Limb (tissue), 2 donors: Measurements from ENCODE around the gene PGRMC1.
"Not testable (repeated sequence)": the region's sequence is repeated elsewhere in the genome, so short reads cannot be mapped to it uniquely, and the experiment has no call there.

Experiments
- DNase-seq, 2 donors: peaks; one replicate each; pipeline ENCODE4 v3.0.0-alpha.2; 2016; ENCODE audit errors: extremely low spot score in 2 of 2

Gene PGRMC1

GRCh38 chrX:119231936-119232445 is 4.1 kb upstream of the PGRMC1 start:
- no peak for DNase-seq

GRCh38 chrX:119235051-119235511 is 1.0 kb upstream of the PGRMC1 start:
- peak; percentile 38 to 45 for DNase-seq

GRCh38 chrX:119236623-119237561 is 807 bp downstream of the PGRMC1 start:
- DNase-seq, result peak in 1 of 2 donors; percentile 60

GRCh38 chrX:119237562-119237942 is 1.5 kb downstream of the PGRMC1 start:
- peak in 1 of 2 donors; percentile 32 for DNase-seq

- DNase-seq, result no peak
Measured at GRCh38 chrX:119238557-119238956, 2.5 kb downstream of the PGRMC1 start.

- no peak for DNase-seq
Measured at GRCh38 chrX:119240356-119240755, 4.3 kb downstream of the PGRMC1 start.

GRCh38 chrX:119247702-119248101 is 11.6 kb downstream of the PGRMC1 start:
- no peak for DNase-seq

GRCh38 chrX:119249891-119250290 is 13.8 kb downstream of the PGRMC1 start:
- DNase-seq, result no peak

- no peak for DNase-seq
Measured at GRCh38 chrX:119251386-119251785, 15.3 kb downstream of the PGRMC1 start.

GRCh38 chrX:119252716-119253115 is 16.6 kb downstream of the PGRMC1 start:
- no peak for DNase-seq

- peak in 1 of 2 donors; percentile 9 for DNase-seq
Measured at GRCh38 chrX:119266364-119266995, 30.4 kb downstream of the PGRMC1 start.

GRCh38 chrX:119267115-119267514 is 31.0 kb downstream of the PGRMC1 start:
- not testable (repeated sequence) for DNase-seq

- peak in 1 of 2 donors; percentile 24 for DNase-seq
Measured at GRCh38 chrX:119272882-119273419, 36.9 kb downstream of the PGRMC1 start.

GRCh38 chrX:119273420-119274192 is 37.5 kb downstream of the PGRMC1 start:
- DNase-seq, result peak; percentile 2 to 56

GRCh38 chrX:119282347-119282746 is 46.3 kb downstream of the PGRMC1 start:
- not testable (repeated sequence) for DNase-seq

- no peak for DNase-seq
Measured at GRCh38 chrX:119288890-119289393, 52.9 kb downstream of the PGRMC1 start.

GRCh38 chrX:119290476-119290875 is 54.4 kb downstream of the PGRMC1 start:
- DNase-seq, result no peak

GRCh38 chrX:119291246-119291645 is 55.2 kb downstream of the PGRMC1 start:
- not testable (repeated sequence) for DNase-seq

- no peak for DNase-seq
Measured at GRCh38 chrX:119292445-119292844, 56.4 kb downstream of the PGRMC1 start.
